DMS53 (cell line): Measurements from ENCODE around the gene ZNF813.
"Not testable (repeated sequence)": the region's sequence is repeated elsewhere in the genome, so short reads cannot be mapped to it uniquely, and the experiment has no call there.

Source experiments
- DNase-seq: peaks from one replicate; lab custom pipeline; 2025; lab: John Stamatoyannopoulos, UW

ZNF813 gene

DNA sequence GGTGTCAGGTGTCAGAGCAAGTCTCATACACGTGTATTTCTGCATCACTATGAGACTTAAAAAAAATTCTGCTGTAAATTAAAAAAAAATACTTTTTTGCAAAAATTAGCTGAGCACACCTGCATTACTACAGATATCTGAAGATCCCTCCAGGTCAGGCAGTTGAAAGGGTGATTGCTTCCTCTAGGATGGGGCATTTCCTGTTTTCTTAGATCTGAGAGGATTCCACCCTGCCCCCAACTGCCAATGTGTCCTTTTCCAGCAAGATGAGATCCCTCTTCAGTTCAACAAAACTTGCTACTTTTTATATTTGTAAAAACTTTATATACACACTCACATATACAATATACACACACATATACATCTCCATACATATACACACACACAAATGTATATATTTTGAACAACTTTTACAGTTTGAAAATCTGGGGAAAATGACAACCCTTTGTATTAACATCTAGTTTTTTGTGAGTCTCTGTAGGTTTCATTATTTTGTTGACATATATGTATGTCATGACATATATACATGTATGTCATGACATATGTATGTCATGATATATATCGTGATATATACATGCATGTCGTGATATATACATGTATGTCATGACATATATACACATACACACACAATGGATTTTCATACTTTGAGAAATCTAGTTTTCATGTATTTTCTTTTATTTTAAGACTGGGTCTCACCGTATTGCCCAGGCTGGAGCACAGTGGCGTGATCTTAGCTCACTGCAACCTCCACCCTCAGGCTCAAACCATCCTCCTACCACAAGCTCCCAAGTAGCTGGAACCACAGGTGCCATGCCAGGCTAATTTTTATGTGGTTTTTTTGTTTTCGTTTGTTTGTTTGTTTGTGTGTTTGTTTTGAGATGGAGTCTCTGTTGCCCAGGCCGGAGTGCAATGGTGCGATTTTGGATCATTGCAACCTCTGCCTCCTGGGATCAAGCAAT lies 17.8 kb downstream of the ZNF813 start:
- DNase-seq: no peak

DNA sequence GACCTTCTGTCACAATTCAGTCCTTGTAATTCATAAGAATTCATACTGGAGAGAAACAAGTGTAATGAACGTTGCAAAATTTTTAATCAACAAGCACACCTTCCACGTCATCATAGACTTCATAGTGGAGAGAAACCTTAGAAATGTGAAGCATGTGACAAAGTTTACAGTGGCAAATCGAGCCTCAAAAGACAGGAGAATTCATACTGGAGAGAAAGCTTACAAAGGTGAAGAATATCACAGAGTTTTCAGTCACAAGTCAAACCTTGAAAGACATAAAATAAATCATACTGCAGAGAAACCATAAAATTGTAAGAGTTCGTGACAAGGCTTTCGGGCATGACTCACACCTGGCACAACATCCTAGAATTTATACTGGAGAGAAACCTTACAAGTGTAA lies 24.6 kb downstream of the ZNF813 start:
- DNase-seq: no peak

DNA sequence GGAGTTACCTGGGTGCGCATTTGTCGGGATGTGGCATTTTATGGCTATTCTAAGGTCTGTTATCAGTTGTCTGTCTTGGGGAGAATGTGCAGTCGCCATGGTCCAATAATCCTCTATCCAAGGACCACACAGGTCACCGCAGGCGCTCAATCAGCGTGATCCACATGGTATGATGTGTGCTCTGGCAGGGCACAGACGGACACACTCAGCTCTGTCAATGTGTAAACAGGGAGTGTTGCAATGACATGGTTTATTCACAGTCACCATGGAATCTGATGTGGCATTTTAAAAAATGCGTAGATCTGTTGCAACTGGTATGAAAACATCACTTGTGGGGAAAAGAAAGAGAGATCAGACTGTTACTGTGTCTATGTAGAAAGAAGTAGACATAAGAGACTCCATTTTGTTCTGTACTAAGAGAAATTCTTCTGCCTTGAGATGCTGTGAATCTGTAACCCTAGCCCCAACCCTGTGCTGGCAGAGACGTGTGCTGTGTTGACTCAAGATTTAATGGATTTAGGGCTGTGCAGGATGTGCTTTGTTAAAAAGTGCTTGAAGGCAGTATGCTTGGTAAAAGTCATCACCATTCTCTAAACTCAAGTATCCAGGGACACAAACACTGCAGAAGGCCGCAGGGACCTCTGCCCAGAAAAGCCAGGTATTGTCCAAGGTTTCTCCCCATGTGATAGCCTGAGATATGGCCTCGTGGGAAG lies 29.9 kb downstream of the ZNF813 start:
- peak; percentile 87 for DNase-seq

DNA sequence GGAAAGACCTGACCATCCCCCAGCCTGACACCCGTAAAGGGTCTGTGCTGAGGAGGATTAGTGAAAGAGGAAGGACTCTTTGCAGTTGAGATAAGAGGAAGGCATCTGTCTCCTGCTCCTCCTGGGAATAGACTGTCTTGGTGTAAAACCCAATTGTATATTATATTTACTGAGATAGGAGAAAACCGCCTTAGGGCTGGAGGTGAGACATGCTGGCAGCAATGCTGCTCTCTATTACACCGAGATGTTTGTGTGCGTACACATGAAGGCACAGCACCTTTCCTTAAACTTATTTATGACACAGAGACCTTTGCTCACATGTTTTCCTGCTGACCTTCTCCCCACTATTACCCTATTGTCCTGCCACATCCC lies 30.5 kb downstream of the ZNF813 start:
- not testable (repeated sequence) for DNase-seq

DNA sequence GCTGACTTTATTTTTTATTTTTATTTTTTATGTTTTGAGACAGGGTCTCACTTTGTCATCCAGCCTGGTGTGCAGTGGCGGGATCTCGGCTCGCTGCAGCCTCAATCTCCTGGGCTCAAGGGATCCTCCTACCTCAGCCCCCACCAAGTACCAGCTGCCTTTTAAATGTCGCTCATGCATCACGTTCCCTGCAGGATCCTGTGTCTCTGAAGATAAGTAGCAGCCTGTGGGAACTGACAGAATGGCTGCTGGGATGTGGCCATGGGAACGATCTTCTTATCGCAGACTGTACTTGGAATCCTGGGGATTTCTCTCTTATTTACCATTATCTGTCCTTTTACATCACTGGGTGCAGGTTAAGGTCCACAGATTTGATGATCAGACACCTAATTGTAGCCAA lies 35.6 kb downstream of the ZNF813 start:
- DNase-seq: peak; percentile 29

DNA sequence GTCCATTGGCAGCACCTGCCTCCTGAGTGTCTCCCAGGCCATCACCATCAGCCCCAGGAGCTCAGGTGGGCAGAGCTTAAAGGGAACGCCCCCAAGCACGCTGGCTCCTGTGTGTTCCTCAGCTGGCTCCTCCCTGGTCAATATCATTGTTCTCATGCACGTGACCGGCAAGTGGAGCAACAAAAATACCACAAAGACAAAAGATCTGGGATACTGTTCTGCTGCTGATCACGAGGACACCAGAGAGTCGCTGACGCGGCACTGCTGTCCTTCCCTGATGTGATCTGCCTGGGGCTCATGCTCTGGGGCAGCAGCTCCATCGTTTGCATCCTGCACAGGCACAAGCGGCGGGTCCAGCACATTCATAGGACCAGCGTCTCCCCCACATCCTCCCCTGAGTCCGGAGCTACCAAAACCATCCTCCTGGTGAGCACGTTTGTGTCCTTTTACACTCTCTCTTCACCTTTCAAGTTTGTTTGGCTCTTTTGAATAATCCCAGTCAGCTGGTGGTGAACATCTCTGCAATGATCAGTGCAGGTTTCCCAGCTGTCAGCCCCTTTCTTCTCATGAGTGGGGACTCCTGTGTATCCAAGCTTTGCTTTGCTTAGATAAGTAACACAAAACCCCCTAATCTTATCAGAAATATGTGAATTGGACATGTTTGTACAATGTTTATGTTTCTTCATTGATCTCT lies 36.3 kb downstream of the ZNF813 start:
- peak; percentile 52 for DNase-seq

DNA sequence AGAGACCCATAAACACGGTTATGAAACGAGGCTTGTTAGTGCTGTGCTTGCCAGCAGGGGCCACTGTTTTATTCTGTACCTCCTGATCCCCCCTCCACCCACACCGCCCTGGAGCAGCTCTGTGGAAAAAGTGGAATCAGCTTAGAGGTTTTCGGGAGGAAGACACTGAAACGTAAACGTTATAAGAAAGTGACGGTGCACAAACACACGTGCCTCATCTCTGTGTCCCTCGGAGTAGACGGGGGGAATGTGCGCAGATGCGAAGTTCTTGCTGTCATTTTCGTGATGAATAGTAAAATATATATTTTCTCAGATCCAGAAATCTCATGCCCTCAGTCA lies 36.8 kb downstream of the ZNF813 start:
- peak; percentile 51 for DNase-seq

DNA sequence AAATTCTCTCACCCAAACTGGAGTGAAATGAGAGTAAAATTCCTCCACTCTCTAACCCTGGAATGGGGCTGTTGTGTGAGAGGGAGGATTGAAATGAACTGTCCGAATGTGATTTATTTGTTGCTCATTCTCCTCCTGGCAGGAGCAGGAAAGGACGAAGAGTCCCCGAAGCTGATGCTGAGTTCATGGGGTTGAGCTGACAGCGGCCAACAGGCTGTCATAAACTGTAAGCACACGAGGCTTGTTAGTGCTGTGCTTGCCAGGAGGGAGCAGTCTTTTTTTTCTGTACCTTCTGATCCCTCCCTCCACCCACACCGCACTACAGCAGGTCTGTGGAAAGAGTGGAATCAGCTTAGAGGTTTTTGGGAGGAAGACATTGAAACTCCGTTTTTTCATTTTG lies 37.4 kb downstream of the ZNF813 start:
- DNase-seq: no peak

DNA sequence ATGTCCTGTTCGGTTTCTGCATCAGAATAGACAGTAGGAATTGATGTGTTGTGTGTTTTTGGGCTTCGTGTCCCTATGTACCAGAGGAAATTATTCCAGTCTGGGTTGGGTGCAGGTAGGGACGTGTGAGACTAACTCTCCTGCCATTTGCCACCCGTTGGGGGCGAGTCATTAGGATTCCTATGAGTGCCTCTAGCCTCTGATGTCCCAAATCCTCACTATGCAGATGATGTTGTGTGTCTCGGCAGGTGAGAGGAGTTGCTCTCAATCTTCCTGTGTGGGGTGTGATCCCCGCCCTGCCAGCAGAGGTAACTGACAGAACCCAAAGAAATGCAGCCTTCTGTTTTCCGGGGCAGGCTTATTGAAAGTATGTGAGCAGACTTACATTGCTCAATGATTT lies 39.2 kb downstream of the ZNF813 start:
- no peak for DNase-seq

DNA sequence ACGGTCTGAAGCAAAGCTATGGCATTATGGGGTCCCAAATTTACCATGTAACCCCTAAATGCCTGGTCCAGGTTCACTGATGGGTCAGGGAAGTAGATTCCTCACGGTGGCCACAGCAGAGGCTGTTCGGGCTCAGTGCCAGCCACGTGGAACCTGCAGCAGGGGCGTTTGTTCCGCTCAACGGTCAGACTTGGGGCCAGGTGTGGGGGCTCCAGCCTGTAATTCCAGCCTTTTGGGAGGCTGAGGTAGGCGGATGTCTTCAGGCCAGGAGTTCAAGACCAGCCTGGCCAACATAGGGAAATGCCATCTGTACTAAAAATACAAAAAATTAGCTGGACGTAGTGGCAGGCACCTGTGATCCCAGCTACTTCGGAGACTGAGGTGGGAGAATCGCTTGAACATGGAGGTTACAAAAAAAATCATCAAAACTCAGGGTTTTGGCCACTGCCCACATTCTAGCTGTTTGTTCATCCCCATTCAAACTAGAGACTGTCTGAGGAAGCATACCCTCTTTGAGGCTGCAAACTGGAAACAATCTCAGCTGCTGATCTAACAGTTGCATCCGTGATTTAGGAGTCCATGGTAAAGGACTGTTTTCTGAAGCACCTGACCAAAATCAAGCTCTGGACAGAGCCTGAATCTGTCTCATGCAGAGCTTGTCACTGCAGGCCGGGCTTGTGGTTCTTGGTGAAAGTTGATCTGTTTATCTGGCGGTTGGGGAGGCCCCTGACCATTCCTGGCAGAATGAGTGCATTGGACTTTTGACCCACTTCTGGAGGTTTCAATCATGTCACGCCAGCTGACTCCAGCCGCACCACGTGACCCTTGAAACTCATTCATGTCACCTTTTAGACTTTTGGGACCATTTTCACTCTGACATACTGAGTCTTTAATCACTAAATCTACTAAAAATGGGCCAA lies 40.2 kb downstream of the ZNF813 start:
- DNase-seq: peak; percentile 76

DNA sequence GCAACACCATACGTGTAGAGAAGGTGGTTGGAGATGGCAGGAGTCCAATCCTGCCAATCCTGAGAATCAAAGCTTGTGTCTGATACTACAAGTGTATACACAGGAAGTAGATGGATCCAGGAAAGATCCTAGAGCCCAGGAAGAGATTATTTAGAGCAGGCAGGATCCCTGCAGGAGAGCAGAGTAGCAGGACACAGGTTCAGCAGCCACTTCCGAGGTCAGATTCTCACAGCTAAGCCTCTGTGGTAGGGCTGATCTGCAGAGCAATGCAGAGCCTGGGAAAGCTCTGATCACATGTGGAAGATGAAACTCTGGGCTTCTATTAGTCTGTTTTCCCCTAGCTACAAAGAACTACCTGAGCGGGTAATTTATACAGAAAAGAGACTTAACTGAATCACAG lies 41.9 kb downstream of the ZNF813 start:
- peak; percentile 9 for DNase-seq

DNA sequence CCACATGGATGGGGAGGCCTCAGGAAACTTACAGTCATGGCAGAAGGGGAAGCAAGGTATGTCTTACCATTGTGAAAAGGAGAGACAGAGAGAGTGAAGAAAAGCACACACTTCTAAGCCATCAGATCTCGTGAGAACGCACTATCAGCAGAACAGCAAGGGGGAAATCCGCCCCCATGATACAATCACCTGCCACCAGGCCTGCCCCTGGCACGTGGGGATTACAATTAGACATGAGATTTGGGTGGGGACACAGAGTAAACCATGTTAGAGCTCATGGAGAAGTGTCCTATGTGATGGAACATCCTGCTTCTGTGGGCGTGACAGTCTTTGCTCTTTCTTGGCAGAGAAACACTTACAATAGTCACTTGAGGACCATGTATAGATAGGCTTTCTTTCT lies 42.3 kb downstream of the ZNF813 start:
- DNase-seq: no peak

DNA sequence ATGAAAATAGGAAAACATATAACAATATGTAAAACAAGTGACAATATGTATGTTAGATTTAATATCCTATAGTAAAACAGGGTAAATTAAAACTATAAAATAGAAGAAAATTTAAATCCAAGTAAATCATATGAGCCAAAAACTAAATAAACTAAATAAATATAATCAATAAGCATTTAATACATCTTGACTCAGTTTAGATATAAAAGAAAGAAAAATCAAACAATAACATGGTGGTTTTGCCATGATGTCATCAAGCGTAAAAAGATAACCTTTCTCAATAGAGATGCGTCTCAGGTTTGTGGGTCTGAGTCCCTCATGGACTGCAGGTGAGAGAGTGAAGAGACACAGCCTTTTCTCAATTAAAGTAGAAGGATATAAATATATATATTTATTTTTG lies 43.8 kb downstream of the ZNF813 start:
- no peak for DNase-seq

DNA sequence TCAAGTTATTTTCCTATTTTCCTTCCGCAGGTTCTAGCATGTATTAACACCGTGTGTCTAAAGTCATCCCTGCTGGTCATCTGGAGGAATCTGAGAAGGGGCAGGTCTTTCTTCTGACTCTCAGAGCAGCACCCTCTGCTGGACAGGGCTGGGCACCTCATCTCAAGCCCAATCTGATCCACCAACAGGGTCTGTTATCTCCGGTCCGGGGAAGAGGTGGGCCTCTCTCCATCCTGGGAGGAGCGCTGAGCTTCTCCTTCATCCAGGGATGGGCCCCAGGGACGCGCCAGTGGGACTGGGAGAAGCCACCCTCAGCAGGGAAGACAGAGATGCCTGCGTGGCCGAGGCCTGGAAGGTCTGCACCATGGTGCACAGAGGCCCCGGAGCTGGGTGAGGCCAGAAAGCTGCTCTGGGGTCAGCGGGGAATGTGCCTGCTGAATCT lies 44.4 kb downstream of the ZNF813 start:
- peak; percentile 87 for DNase-seq

DNA sequence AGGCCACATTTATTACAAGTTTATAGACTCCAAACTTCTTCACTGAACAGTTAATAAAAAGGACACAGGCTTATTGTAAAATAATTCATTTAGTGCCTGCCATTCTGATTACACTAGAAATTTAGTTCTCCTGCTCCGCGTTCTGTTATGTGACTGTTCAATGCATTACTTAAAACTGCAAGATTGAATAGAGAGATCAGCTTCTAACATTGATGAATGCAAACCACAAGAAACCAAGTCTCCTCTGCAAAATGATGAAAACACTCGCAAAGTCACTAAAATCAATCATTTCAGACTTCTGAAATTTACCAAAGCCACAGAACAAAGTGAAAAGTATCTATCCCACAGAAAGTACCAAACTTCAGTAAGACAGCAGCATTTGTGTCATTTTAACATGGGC lies 47.5 kb downstream of the ZNF813 start:
- not testable (repeated sequence) for DNase-seq

DNA sequence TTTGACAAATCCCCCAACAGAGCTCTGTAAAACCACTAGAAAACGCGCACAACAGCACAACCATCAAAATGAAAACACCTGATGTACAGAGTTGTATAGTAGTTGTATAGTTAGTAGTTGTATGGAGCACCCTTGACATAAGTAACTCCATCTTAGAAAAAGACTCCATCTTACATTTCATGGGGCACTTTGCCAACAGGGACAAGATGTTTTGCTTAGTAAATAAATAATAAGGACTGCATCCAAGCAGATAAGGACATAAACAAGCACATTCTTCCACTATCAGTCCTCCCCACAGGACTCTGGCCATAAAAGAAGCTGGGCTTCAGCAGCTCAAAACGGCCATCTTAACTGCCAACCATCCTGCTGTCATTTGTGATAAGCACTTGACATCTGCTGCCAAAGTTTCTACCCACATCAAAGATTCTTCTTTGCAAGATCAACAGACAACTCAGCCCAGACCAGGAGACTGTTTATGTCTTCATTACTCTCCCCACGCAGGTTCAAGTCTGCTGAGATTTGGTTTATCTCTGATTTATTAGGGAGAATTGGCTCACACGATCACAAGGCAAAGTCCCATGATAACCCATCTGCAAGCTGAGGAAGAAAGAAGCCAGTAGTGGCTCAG lies 49.7 kb downstream of the ZNF813 start:
- no peak for DNase-seq

DNA sequence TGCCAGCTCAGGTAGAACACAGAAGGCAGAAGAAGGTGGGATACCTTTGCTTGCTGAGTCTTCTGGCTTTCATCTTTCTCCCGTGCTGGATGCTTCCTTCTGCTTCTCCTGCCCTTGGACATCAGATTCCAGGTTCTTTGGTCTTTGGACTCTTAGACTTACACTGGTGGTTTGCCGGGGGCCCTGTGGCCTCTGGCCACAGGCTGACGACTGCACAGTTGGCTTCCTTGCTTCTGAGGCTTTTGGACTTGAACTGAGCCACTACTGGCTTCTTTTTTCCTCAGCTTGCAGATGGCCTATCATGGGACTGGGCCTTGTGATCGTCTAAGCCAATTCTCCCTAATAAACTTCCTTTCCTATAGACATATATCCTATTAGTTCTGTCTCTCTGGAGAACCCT lies 50.6 kb downstream of the ZNF813 start:
- DNase-seq: no peak

DNA sequence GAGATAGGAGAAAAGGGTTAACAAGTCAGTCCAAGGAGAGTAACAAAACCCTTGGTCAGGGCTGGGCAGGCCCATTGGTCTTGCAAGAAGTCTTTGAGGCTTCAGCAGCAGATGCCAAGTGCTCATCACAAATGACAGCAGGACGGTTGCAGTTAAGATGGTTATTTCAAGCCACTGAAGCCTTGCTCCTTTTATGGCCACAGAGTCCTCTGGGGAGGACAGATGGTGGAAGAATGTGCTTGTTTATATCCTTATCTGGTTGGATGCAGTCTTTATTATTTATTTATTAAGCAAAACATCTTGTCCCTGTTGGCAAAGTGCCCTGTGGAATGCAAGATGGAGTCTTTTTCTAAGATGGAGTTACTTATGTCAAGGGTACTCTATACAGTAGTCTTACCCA lies 51.2 kb downstream of the ZNF813 start:
- no peak for DNase-seq

DNA sequence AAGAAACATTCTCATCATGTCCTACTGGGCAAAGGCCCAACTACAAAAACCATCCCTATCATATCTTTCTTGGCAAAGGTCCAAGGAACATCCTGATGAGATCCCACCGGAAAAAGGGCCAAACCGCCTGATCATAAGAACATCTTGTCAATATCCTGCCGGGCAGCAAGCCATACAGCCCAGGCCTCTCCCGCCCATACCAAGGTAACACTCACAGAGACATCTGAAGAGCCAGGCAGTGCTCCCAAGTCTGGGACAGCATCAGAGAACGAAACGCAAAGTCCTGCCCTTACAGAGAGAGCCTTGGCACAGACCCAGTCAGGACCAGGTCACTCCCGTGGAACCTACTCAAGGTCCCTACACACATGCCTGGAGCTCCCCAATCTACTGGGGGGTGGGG lies 51.9 kb downstream of the ZNF813 start:
- no peak for DNase-seq

DNA sequence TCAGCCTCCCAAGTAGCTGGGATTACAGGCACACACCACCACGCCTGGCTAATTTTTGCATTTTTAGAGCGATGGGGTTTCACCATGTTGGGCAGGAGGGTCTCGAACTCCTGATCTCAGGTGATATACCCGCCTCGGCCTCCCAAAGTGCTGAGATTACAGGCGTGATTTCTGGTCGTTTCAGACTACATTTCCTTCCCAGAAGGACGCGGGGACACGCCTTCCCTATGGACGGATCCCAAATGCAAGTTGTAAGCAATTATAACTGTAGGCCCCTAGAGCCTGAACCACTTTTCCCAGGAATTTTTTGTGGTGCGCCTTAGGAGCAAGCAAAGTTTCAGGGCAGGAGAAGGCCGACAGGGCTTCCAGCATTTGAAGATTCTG lies 52.6 kb downstream of the ZNF813 start:
- no peak for DNase-seq
